K562 (cell line): ENCODE measurements around the gene KTN1. TPM values are rescaled to one million over a fixed set of nuclear protein-coding genes. Genes with fewer than 3 reads are reported as not detected.

Experiments used
- ATAC-seq: fragments of 200-7000 bp; cut with Tn5 transposase; 3 replicates; pipeline ENCODE4 v1.9.1; 2020; ENCODE audit warnings: moderate library complexity
- BruUV-seq: library from RNA; stranded (reverse); fragments of 400-500 nt; replicated peaks from 2 replicates; lab custom pipeline; 2021; lab: Mats Ljungman, UMichigan
- CTCF ChIA-PET: fragments of 300-600 bp; formaldehyde crosslinking; extraction: SDS; loops from one replicate; lab custom pipeline; 2021; ENCODE audit warnings: low intra/inter-chr PET ratio; lab: Yijun Ruan, JAX
- POLR2A ChIA-PET: fragments of 300-600, 350-650 bp; sonication (Branson Sonifier 250); formaldehyde crosslinking; extraction: SDS; loops from one replicate; lab custom pipeline; 2021; ENCODE audit warnings: antibody characterized with exemption, inconsistent platforms; lab: Yijun Ruan, JAX
- DNase-seq, 4 experiments: peaks; one replicate each; pipeline versions ENCODE4 v3.0.0 to v3.0.0-alpha.2; 2011 to 2018; ENCODE audit warnings: low spot score in 3 of 4, mixed read lengths in 3 of 4; ENCODE audit errors: extremely low read depth in 1 of 4
- FAIRE-seq: peaks from 2 replicates; lab custom pipeline; 2011; peaks lifted over from hg19 to GRCh38; lab: Jason Lieb, UNC
- H2AFZ ChIP-seq: 2 replicates; pipeline ENCODE4 v1.6.0; 2011; ENCODE audit warnings: low read depth, low read length, control low read depth, inconsistent platforms
- H3K27ac ChIP-seq: fragments of 200-600 bp; 3 replicates; pipeline ENCODE4 v1.8.0; 2011; ENCODE audit warnings: low read depth, mild to moderate bottlenecking, control low read depth, inconsistent platforms, low read length, moderate library complexity, mixed read lengths; ENCODE audit errors: extremely low read depth
- H3K27me3 ChIP-seq, 2 experiments: fragments of 300-600 bp in 1 of 2; 2 replicates in 1 of 2; 3 replicates in 1 of 2; pipeline versions ENCODE4 v1.6.0 to v1.8.0; 2011; ENCODE audit warnings: inconsistent platforms in 2 of 2, low read length in 2 of 2, mild to moderate bottlenecking in 1 of 2, mixed read lengths in 1 of 2, moderate library complexity in 1 of 2; ENCODE audit not compliant: control insufficient read depth in 2 of 2, insufficient read depth in 2 of 2
- H3K36me3 ChIP-seq: fragments of 300-600 bp; 3 replicates; pipeline ENCODE4 v1.8.0; 2011; ENCODE audit warnings: mild to moderate bottlenecking, low read length, inconsistent platforms; ENCODE audit not compliant: control insufficient read depth, insufficient read depth
- H3K4me1 ChIP-seq, 2 experiments: fragments of 200-600 bp in 1 of 2; replicated peaks in 1 of 2; 2 replicates in 1 of 2; 3 replicates in 1 of 2; pipeline versions ENCODE4 v1.5.1 to v1.8.0; 2011; ENCODE audit warnings: inconsistent platforms in 2 of 2, low read length in 2 of 2, mild to moderate bottlenecking in 1 of 2, mixed read lengths in 1 of 2, moderate library complexity in 1 of 2; ENCODE audit not compliant: control insufficient read depth in 2 of 2, insufficient read depth in 2 of 2
- H3K4me2 ChIP-seq: 2 replicates; pipeline ENCODE4 v1.6.1; 2011; ENCODE audit warnings: low read length, control low read depth, inconsistent platforms, mixed read lengths; ENCODE audit not compliant: insufficient read depth
- H3K4me3 ChIP-seq: fragments of 200-600 bp; sonication (generic), shearing (Covaris generic); 2 replicates; pipeline ENCODE4 v1.5.1; 2016; ENCODE audit warnings: control low read depth, inconsistent platforms
- H3K79me2 ChIP-seq: fragments of 200-600 bp; 3 replicates; pipeline ENCODE4 v1.8.0; 2011; ENCODE audit warnings: low read length, inconsistent platforms; ENCODE audit not compliant: control insufficient read depth, insufficient read depth
- H3K9ac ChIP-seq, 2 experiments: 2 replicates each; pipeline versions ENCODE4 v1.6.0 to v1.6.1; 2011; ENCODE audit warnings: low read depth in 2 of 2, low read length in 2 of 2, control low read depth in 1 of 2, inconsistent platforms in 1 of 2, mild to moderate bottlenecking in 1 of 2, mixed read lengths in 1 of 2; ENCODE audit not compliant: insufficient read depth in 1 of 2
- H3K9me1 ChIP-seq: one replicate; pipeline ENCODE4 v1.6.0; 2011; ENCODE audit warnings: inconsistent platforms, mild to moderate bottlenecking, low read length, moderate library complexity; ENCODE audit not compliant: control insufficient read depth, insufficient read depth
- H3K9me3 ChIP-seq: replicated peaks from 2 replicates; pipeline ENCODE4 v1.5.1; 2011; ENCODE audit warnings: low read depth, low read length, inconsistent platforms; ENCODE audit not compliant: control insufficient read depth, insufficient read depth
- H4K20me1 ChIP-seq: replicated peaks from 2 replicates; pipeline ENCODE4 v1.6.1; 2011; ENCODE audit warnings: low read length, inconsistent platforms, mixed read lengths; ENCODE audit not compliant: control insufficient read depth, insufficient read depth
- ETV1 ChIP-seq: fragments of 450-650 bp; conservative IDR thresholded peaks from 2 replicates; pipeline ENCODE4 v1.6.1; 2016; ENCODE audit warnings: missing genetic modification characterization, control low read depth, low read depth, missing compliant biosample characterization
- MEIS2 ChIP-seq: fragments of 450-650 bp; IDR thresholded peaks from 2 replicates; pipeline ENCODE4 v1.6.1; 2014; ENCODE audit warnings: mild to moderate bottlenecking; ENCODE audit not compliant: partially characterized antibody
- SRSF7 ChIP-seq: fragments of 200-400 bp; formaldehyde crosslinking; optimal IDR thresholded peaks from 2 replicates; pipeline ENCODE3; 2017; ENCODE audit warnings: mild to moderate bottlenecking, low read depth, low read length
- ZBTB33 ChIP-seq: sonication (generic); formaldehyde crosslinking; IDR thresholded peaks from 2 replicates; pipeline ENCODE4 v1.8.1; 2023; ENCODE audit warnings: mild to moderate bottlenecking, missing genetic modification reagents
- WGBS: fragments of 100-300 bp; shearing (Covaris generic); methylation state at CpG from one replicate; pipeline ENCODE4 v1.1.6; 2016; ENCODE audit warnings: low coverage, mixed read lengths; ENCODE audit not compliant: insufficient coverage; ENCODE audit errors: missing lambda C conversion rate; 5-methylcytosine and 5-hydroxymethylcytosine counted together
- in situ Hi-C: fragments of 300-500 bp; cut with MboI; formaldehyde crosslinking; loops from 4 replicates; pipeline ENCODE4 v1.15.0; 2018; ENCODE audit warnings: inconsistent platforms, mixed read lengths
- intact Hi-C: fragments of 100-400 bp; cut with micrococcal nuclease; formaldehyde crosslinking; loops from 2 replicates; pipeline ENCODE4 v1.14.2; 2022
- polyA plus RNA-seq, 8 experiments: library from polyadenylated mRNA; depleted of rRNA in 4 of 8; stranded (reverse) in 5 of 8; unstranded in 3 of 8; fragments of >200 nt; fragmentation: Nextera tagmentation in 2 of 8; fragmentation: Illumina TruSeq in 1 of 8; extraction: Ambion mirVana in 2 of 8; extraction: Trizol in 1 of 8; gene quantifications; 2 replicates each; pipeline versions ENCODE4 v1.2.1 to v1.2.3, GENCODE V29; 2011 to 2014; ENCODE audit warnings: inconsistent platforms in 1 of 8, missing spikeins in 1 of 8
- total RNA-seq, 7 experiments: library from RNA; depleted of rRNA in 6 of 7; stranded (reverse); fragments of >200 nt in 6 of 7; fragmentation: Illumina TruSeq in 2 of 7; extraction: Trizol in 2 of 7; gene quantifications; 2 replicates each; pipeline versions ENCODE4 v1.2.1 to v1.2.3, GENCODE V29; 2011 to 2021; ENCODE audit warnings: low replicate concordance in 1 of 7

KTN1 gene
- total and polyA plus RNA-seq, 9 of the 15 experiments (the other 6 are each of a cell fraction or from before 2014, with no cell fraction given) = 34.8 to 120 (median 63.6) TPM

GRCh38 chr14:55702511-55702910 is 122.5 kb downstream of the KTN1 start:
- H3K27ac ChIP-seq = no peak overlapping the region
- H2AFZ ChIP-seq = no peak overlapping the region
- no peak overlapping the region for H3K9ac ChIP-seq
- H3K9me3 ChIP-seq = no peaks in the 10 kb centered on the region
- no peak overlapping the region for H3K4me3 ChIP-seq
- H3K4me2 ChIP-seq = no peak overlapping the region
- ATAC-seq = no peak
- in situ Hi-C loops = no loop called here
- H3K4me1 ChIP-seq = no peaks in the 10 kb centered on the region
- no peaks in the 10 kb centered on the region for H3K79me2 ChIP-seq
- CTCF ChIA-PET = no interaction called here
- no peak for FAIRE-seq
- no peaks in the 10 kb centered on the region for H3K36me3 ChIP-seq
- BruUV-seq = no TSS peak
- no peak for TF ChIP-seq ZBTB33
- TF ChIP-seq MEIS2 = no peak
- no peak for TF ChIP-seq ETV1 (tag)
- no peak for TF ChIP-seq SRSF7
- H3K9me1 ChIP-seq = no peaks in the 10 kb centered on the region
- intact Hi-C loops = no loop called here
- no peak for DNase-seq
- WGBS = 0% methylated on average over 6 of the region's 6 CpGs
- POLR2A ChIA-PET = no interaction called here
- peaks cover 0 to 6% of the 10 kb centered on the region in 2 experiments; a peak in 1 of 5 replicates for H3K27me3 ChIP-seq
- H4K20me1 ChIP-seq = no peaks in the 10 kb centered on the region
